ENCODE data around the gene POP7.
"Not testable (repeated sequence)": the region's sequence is repeated elsewhere in the genome, so short reads cannot be mapped to it uniquely, and the experiment has no call there.

The POP7 gene

GRCh38 chr7:100720671-100721504 is 15.0 kb downstream of the POP7 start:
- no peak overlapping the region for H3K4me3 ChIP-seq (ENCODE audit: low read depth, low read length)
- DNase-seq (ENCODE audit: low read depth): no peak
- no peak for TF ChIP-seq MYC (IDR thresholded peaks at IDR 0.05; ENCODE audit: low read depth, low read length)
- no peak for TF ChIP-seq CTCF (IDR thresholded peaks at IDR 0.05; ENCODE audit: low read depth, low read length)
- TF ChIP-seq POLR2A (IDR thresholded peaks at IDR 0.05; ENCODE audit: extremely low read depth, insufficient read length): no peak
- no peak for TF ChIP-seq MAX (IDR thresholded peaks at IDR 0.05; ENCODE audit: low read depth, low read length)

- H3K4me3 ChIP-seq (ENCODE audit: low read depth, low read length): no peak overlapping the region
- DNase-seq (ENCODE audit: low read depth): no peak
- TF ChIP-seq POLR2A (IDR thresholded peaks at IDR 0.05; ENCODE audit: extremely low read depth, insufficient read length): no peak
- TF ChIP-seq MYC (IDR thresholded peaks at IDR 0.05; ENCODE audit: low read depth, low read length): no peak
- no peak for TF ChIP-seq MAX (IDR thresholded peaks at IDR 0.05; ENCODE audit: low read depth, low read length)
- TF ChIP-seq CTCF (IDR thresholded peaks at IDR 0.05; ENCODE audit: low read depth, low read length): no peak
Observed at GRCh38 chr7:100721505-100721812, 15.5 kb downstream of the POP7 start.

- no peak for TF ChIP-seq CTCF (IDR thresholded peaks at IDR 0.05; ENCODE audit: low read depth, low read length)
- no peak for TF ChIP-seq MYC (IDR thresholded peaks at IDR 0.05; ENCODE audit: low read depth, low read length)
- no peak for TF ChIP-seq MAX (IDR thresholded peaks at IDR 0.05; ENCODE audit: low read depth, low read length)
- TF ChIP-seq POLR2A (IDR thresholded peaks at IDR 0.05; ENCODE audit: extremely low read depth, insufficient read length): no peak
- H3K4me3 ChIP-seq (ENCODE audit: low read depth, low read length): no peak overlapping the region
- no peak for DNase-seq (ENCODE audit: low read depth)
Observed at GRCh38 chr7:100722480-100723212, 16.7 kb downstream of the POP7 start.

- DNase-seq (ENCODE audit: low read depth): no peak
- no peak for TF ChIP-seq CTCF (IDR thresholded peaks at IDR 0.05; ENCODE audit: low read depth, low read length)
- TF ChIP-seq MYC (IDR thresholded peaks at IDR 0.05; ENCODE audit: low read depth, low read length): no peak
- TF ChIP-seq MAX (IDR thresholded peaks at IDR 0.05; ENCODE audit: low read depth, low read length): no peak
- TF ChIP-seq POLR2A (IDR thresholded peaks at IDR 0.05; ENCODE audit: extremely low read depth, insufficient read length): no peak
Observed at GRCh38 chr7:100723732-100724275, 17.9 kb downstream of the POP7 start.

GRCh38 chr7:100724364-100724763 is 18.4 kb downstream of the POP7 start:
- not testable (repeated sequence) for DNase-seq (ENCODE audit: low read depth); H3K4me3 ChIP-seq (ENCODE audit: low read depth, low read length)

More at GRCh38 chr7:100723732-100724275, 17.9 kb downstream of the POP7 start:
- H3K4me3 ChIP-seq (ENCODE audit: low read depth, low read length): no peak overlapping the region

Data from NB4 (cell line).